Endometrial microvascular endothelial cells (primary cell): ENCODE measurements around the gene DRP2. TPM values are rescaled to one million over a fixed set of nuclear protein-coding genes. Genes with fewer than 3 reads are reported as not detected.
"Not testable (repeated sequence)": the region's sequence is repeated elsewhere in the genome, so short reads cannot be mapped to it uniquely, and the experiment has no call there.

ENCODE experiments used
- in situ Hi-C: cut with HindIII; loops from 2 replicates; pipeline ENCODE4 v1.10.0; 2017; ENCODE audit warnings: low sequenced_read_pairs, low pct_unique_long_range_greater_than_20kb; ENCODE audit errors: inconsistent ontology term
- total RNA-seq: library from RNA; depleted of rRNA; stranded (reverse); fragments of >200 nt; gene quantifications from one replicate; pipeline ENCODE4 v1.2.3, GENCODE V29; 2015; ENCODE audit errors: inconsistent ontology term

The DRP2 gene
- total RNA-seq, 1 donor from 2014 or later: 0.56 TPM

- in situ Hi-C loops: no loop called here
Observed at GRCh38 chrX:101230636-101231035, 11.1 kb downstream of the DRP2 start.

GRCh38 chrX:101231080-101231479 lies 11.5 kb downstream of the DRP2 start:
- in situ Hi-C loops: no loop called here

- in situ Hi-C loops: no loop called here
Observed at GRCh38 chrX:101232316-101232715, 12.7 kb downstream of the DRP2 start.

GRCh38 chrX:101237041-101237440 lies 17.5 kb downstream of the DRP2 start:
- in situ Hi-C loops: no loop called here

- in situ Hi-C loops: no loop called here
Observed at GRCh38 chrX:101241531-101241930, 21.9 kb downstream of the DRP2 start.

- in situ Hi-C loops: no loop called here
Observed at GRCh38 chrX:101252634-101253033, 33.0 kb downstream of the DRP2 start.

GRCh38 chrX:101257448-101258258 lies 38.1 kb downstream of the DRP2 start:
- in situ Hi-C loops: no loop called here

- in situ Hi-C loops: no loop called here
Observed at GRCh38 chrX:101258259-101258581, 38.6 kb downstream of the DRP2 start.

GRCh38 chrX:101260435-101260834 lies 40.8 kb downstream of the DRP2 start:
- in situ Hi-C loops: no loop called here

- in situ Hi-C loops: no loop called here
Observed at GRCh38 chrX:101262590-101262989, 43.0 kb downstream of the DRP2 start.

GRCh38 chrX:101263766-101264165 lies 44.2 kb downstream of the DRP2 start:
- in situ Hi-C loops: no loop called here

GRCh38 chrX:101265869-101266428 lies 46.4 kb downstream of the DRP2 start:
- in situ Hi-C loops: no loop called here

GRCh38 chrX:101274198-101274597 lies 54.6 kb downstream of the DRP2 start:
- in situ Hi-C loops: no loop called here

- in situ Hi-C loops: no loop called here
Observed at GRCh38 chrX:101276238-101276637, 56.7 kb downstream of the DRP2 start.

- in situ Hi-C loops: no loop called here
Observed at GRCh38 chrX:101287402-101287801, 67.8 kb downstream of the DRP2 start.

GRCh38 chrX:101290957-101291603 lies 71.5 kb downstream of the DRP2 start, which contains the start of gene TAF7L:
Gene TAF7L, minus strand, starts transcription at chrX:101291334. Its CDS starts 3,791 bp downstream, at chrX:101287543.
- in situ Hi-C loops: no loop called here

- in situ Hi-C loops: not testable (repeated sequence)
Observed at GRCh38 chrX:101295603-101296002, 76.0 kb downstream of the DRP2 start.

GRCh38 chrX:101303790-101304189 lies 84.2 kb downstream of the DRP2 start:
- in situ Hi-C loops: no loop called here
